ENCODE measurements around the gene FKBP5. TPM values are rescaled to one million over a fixed set of nuclear protein-coding genes. Genes with fewer than 3 reads are reported as not detected.
A peak's percentile ranks its signal among the peaks of the same experiment; 100 is the strongest.

Gene FKBP5
- total and polyA plus RNA-seq, 9 of the 15 experiments (the other 6 are each of a cell fraction or from before 2014, with no cell fraction given) = 32.7 to 151 (median 75.0) TPM

- TF ChIP-seq TEAD4 (IDR thresholded peaks at IDR 0.05; ENCODE audit: low read length) = no peak
- 0 out of 2 replicates have a peak, but pooled peaks have one; percentile 52 for TF ChIP-seq TEAD4 (CRISPR knock-in tag; IDR thresholded peaks at IDR 0.05; ENCODE audit: borderline replicate concordance)
- no peak for TF ChIP-seq TCF3 (CRISPR knock-in tag; IDR thresholded peaks at IDR 0.05)
- no peak for TF ChIP-seq DNMT1 (IDR thresholded peaks at IDR 0.05)
- TF ChIP-seq HDGF (IDR thresholded peaks at IDR 0.05) = no peak
- no peak for TF ChIP-seq PBX2 (CRISPR knock-in tag; IDR thresholded peaks at IDR 0.05; ENCODE audit: low read depth)
- no peak for TF ChIP-seq PBX2 (tag; conservative IDR thresholded peaks at IDR 0.05; ENCODE audit: low read depth)
- peak; percentile 48; the same call in 1 of the 2 replicates for TF ChIP-seq ERF (CRISPR knock-in tag; IDR thresholded peaks at IDR 0.05)
- TF ChIP-seq, protein P1, sequence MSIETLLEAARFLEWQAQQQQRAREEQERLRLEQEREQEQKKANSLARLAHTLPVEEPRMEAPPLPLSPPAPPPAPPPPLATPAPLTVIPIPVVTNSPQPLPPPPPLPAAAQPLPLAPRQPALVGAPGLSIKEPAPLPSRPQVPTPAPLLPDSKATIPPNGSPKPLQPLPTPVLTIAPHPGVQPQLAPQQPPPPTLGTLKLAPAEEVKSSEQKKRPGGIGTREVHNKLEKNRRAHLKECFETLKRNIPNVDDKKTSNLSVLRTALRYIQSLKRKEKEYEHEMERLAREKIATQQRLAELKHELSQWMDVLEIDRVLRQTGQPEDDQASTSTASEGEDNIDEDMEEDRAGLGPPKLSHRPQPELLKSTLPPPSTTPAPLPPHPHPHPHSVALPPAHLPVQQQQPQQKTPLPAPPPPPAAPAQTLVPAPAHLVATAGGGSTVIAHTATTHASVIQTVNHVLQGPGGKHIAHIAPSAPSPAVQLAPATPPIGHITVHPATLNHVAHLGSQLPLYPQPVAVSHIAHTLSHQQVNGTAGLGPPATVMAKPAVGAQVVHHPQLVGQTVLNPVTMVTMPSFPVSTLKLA (conservative IDR thresholded peaks at IDR 0.05) = no peak
- TF ChIP-seq DIDO1 (tag; IDR thresholded peaks at IDR 0.05; ENCODE audit: low read depth) = no peak
- TF ChIP-seq ID3 (CRISPR knock-in tag; IDR thresholded peaks at IDR 0.05) = no peak
- no peak for TF ChIP-seq ID3 (tag; IDR thresholded peaks at IDR 0.05)
- no peak for TF ChIP-seq SAFB2 (IDR thresholded peaks at IDR 0.05; ENCODE audit: borderline replicate concordance, low read depth, low read length, severe bottlenecking)
- TF ChIP-seq, protein P2, sequence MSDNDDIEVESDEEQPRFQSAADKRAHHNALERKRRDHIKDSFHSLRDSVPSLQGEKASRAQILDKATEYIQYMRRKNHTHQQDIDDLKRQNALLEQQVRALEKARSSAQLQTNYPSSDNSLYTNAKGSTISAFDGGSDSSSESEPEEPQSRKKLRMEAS (CRISPR knock-in tag; IDR thresholded peaks at IDR 0.05) = 0 out of 2 replicates have a peak, but pooled peaks have one; percentile 21
- no peak for TF ChIP-seq BACH1 (tag; IDR thresholded peaks at IDR 0.05)
- TF ChIP-seq MIER1 (IDR thresholded peaks at IDR 0.05; ENCODE audit: low read depth) = no peak
- no peak for TF ChIP-seq ZFP30 (CRISPR knock-in tag; IDR thresholded peaks at IDR 0.05; ENCODE audit: borderline replicate concordance)
- no peak for TF ChIP-seq ZBTB49 (CRISPR knock-in tag; IDR thresholded peaks at IDR 0.05; ENCODE audit: borderline replicate concordance)
- no peak for TF ChIP-seq ZBED1 (IDR thresholded peaks at IDR 0.05)
- no peak for TF ChIP-seq FOXP1 (CRISPR knock-in tag; IDR thresholded peaks at IDR 0.05)
- no peak for TF ChIP-seq ZNF3 (CRISPR knock-in tag; IDR thresholded peaks at IDR 0.05)
Measured at GRCh38 chr6:35719830-35720733, 31.4 kb upstream of the FKBP5 start (continued).
